Hippocampal formation (tissue), 2 donors: ENCODE measurements around the gene CYB5R4.
"Not testable (repeated sequence)": the region's sequence is repeated elsewhere in the genome, so short reads cannot be mapped to it uniquely, and the experiment has no call there.

ENCODE experiments used
- DNase-seq, 2 donors: peaks; one replicate each; lab custom pipeline; 2025; lab: John Stamatoyannopoulos, UW

Gene CYB5R4

DNA sequence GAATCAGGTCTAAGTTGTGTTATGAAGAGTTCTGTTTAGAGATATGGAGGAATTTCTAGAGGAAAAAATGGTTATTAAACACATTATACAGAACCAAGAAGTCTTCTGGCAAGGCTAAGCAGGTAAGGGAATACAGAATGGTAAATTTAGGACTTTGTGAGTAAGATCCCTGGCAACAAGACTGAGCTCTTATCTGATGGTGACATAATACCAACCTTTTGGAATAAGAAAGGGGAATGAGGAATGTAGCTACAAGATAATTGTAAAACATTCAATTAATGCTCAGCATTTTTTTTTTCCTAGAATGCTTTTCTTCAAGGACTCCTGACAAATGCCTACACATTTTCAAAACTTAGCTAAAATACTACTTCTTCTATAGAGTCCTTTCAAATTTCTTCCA is 51.8 kb downstream of the CYB5R4 start:
- DNase-seq = no peak

DNA sequence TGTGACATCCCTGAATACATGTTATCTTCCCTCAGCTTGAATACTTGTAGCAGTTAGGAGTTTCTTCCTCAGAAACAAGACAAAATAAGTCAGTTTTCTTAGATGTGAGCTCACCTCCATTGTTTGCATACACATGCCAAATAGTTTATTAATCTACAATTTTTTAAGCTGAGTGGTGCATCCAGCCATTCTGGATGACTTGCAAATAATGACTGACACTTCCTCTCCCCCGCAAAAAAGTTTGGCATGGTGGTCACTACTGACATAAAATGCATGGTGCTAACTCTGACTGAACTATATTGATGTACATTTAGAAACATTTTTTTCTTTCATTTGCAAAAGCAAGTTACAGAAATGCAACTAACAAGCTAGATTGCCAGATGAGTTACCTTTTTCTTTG is 55.5 kb downstream of the CYB5R4 start:
- no peak for DNase-seq

DNA sequence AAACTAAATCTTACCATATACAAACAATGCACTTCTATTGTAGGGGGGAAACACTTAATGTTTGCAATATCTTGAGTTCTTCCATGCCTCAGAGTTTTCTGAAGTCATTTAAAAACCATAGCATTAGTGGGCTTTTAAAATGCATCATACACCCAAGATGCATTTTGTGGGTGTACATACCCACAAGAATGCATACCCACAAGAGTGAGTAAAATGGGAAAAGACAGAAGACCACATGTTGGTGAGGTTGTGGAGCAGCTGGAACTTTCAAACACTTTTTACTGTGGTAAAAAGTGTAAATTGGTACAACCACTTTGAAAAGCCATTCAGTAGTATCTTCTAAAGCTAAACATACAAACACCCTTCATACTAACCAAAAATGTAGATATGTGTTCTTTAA is 57.5 kb downstream of the CYB5R4 start:
- DNase-seq = no peak

DNA sequence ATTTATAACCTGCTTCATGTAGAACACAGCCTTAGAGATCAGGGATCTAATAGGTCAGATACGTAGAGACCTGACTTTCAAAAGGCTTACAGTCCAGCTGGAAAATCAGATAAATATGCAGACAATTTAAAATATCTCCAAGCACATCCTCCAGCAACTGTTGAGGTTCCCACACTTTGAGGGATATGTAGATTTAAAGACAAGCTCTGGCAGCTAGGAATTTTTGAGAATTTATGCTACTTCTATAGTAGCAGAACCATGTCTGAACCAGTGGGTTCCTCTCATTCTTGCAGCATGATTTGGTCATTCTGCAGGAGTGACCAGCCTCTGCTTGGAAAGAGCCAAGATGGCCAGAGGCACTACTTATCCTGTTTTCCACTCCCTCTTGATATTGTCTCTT is 60.5 kb downstream of the CYB5R4 start:
- no peak for DNase-seq

DNA sequence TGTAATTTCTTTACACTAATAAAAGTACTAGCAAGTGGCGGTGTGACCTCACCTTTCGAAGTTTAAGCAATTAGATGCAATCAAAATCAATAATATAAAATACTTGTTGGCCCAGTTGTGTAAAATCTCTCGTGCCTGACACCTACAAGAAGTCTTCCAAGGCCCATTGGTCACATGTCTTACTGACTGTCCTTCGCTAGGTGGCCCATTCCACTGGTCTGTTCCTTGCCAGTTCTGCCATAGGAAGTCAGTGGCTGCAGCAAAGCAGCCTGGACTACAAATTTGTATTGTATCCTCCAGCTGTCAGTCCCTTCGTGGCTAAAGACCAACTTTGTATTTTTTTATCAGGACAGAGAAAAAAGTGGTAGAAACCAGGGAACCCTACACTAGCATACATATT is 61.8 kb downstream of the CYB5R4 start:
- DNase-seq = no peak

DNA sequence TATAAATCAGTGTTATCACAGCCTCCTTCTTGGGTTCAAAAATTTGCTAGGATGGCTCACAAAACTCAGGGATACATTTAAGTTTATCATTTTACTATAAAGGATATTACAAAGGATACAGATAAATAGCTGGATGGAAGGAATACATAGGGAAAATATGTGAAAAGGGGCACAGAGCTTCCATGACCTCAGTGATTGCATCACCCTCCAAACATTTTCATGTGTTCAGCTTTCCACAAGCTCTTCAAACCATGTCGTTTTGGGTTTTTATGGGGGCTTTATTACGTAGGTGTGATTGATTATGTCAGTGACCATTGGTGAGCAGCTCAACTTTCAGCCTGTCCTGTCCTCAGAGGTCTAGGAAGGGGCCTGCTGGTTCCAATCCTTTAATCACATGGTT is 68.0 kb downstream of the CYB5R4 start:
- DNase-seq = no peak

DNA sequence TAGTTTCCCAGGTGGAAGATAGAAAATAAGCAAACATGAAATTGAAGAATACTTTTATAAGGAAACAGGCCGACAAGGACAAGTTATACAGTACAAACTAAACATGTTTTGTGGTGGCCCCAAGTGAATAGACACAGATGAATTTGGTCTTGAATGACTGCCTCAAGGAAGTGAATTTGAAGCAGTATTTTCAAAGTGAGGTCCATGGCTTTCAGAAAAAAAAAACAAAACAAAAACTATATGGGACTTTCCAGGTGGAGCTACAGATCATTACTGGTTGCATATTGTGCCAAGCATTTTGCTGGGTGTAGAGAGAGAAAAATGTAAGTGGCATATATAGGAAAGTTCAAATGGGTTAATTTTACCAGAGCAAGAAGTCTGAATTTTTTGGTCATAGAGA is 68.8 kb downstream of the CYB5R4 start:
- no peak for DNase-seq

DNA sequence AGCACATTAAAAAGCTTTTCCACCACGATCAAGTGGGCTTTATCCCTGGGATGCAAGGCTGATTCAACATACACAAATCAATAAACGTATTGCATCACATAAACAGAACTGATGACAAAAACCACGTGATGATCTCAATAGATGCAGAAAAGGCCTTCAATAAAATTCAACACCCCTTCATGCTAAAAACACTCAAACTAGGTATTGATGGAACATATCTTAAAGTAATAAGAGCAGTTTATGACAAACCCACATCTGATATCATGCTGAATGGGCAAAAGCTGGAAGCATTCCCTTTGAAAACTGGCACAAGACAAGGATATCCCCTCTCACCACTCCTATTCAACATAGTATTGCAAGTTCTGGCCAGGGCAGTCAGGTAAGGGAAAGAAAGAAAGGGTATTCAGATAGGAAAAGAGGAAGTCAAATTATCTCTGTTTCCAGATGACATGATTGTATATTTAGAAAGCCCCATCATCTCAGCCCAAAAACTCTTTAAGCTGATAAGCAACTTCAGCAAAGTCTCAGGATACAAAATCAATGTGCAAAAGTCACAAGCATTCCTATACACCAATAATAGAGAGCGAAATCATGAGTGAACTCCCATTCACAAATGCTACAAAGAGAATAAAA is 86.8 kb downstream of the CYB5R4 start:
- DNase-seq = not testable (repeated sequence)

DNA sequence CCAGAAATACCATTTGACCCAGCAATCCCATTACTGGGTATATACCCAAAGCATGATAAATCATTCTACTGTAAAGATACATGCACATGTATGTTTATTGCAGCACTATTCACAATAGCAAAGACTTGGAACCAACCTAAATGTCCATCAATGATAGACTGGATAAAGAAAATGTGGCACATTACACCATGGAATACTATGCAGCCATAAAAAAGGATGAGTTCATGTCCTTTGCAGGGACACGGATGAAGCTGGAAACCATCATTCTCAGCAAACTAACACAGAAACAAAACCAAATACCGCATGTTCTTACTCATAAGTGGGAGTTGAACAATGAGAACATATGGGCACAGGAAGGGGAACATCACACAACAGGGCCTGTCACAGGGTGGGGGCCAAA is 88.5 kb downstream of the CYB5R4 start:
- not testable (repeated sequence) for DNase-seq

DNA sequence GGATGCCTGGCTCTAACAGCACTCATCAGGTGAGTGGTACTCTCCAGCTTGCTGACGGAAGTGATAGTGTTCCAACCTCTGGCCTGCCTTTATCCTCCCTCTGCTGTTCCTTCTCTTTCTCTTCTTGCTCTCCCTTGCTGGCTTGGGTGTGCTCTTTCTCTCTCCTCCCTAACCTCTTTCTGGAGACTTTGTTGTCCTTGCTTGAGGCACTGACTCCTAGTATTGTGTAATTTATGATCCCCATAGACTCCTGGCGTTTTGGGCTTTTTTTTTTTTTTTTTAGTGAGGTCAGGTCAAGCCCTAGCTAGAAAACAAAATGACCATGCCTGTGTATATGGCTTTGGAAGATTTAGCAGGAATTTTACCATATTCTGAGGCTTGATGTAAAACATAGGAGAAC is 89.4 kb downstream of the CYB5R4 start:
- no peak for DNase-seq

DNA sequence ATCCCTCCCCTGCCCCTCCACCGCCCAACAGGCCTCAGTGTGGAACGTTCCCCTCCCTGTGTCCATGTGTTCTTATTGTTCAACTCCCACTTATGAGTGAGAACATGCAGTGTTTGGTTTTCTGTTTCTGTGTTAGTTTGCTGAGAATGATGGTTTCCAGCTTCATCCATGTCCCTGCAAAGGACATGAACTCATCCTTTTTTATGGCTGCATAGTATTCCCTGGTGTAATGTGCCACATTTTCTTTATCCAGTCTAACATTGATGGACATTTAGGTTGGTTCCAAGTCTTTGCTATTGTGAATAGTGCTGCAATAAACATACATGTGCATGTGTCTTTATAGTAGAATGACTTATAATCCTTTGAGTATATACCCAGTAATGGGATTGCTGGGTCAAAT is 91.9 kb downstream of the CYB5R4 start:
- DNase-seq = not testable (repeated sequence)

DNA sequence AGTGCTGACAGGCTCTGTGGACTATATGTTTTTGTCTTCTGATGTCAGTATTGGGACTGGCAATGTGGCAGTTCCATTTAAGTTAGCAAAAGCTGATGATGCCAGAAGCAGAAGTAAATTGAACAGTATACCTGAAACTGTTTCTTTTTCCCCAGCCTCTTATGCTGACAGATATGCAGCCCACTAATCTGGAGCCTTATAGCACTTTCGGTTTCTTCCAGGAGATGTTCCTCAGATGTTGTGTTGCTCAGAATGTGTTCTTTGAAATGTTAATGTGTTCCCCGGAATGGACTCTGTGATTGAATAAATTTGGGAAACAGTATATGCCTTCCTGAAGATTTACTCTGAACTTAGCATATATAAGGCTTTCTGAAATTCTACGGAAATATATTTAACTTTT is 93.3 kb downstream of the CYB5R4 start:
- DNase-seq = no peak

DNA sequence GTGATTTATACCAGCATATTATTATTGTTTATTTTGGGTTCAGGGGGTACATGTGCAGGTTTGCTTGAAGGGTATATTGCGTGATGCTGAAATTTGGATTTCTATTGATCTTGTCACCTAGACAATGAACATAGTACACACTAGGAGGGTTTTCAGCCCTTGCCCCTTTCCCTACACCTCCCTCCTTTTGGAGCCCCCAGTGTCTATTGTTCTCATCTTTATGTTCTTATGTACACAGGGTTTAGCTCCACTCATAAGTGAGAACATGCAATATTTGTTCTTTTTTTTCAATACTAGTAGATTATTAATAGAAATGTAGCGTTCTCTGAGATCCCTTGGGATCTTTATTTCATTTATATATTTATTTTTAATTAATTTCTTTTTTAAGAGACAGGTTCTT is 94.9 kb downstream of the CYB5R4 start:
- no peak for DNase-seq

DNA sequence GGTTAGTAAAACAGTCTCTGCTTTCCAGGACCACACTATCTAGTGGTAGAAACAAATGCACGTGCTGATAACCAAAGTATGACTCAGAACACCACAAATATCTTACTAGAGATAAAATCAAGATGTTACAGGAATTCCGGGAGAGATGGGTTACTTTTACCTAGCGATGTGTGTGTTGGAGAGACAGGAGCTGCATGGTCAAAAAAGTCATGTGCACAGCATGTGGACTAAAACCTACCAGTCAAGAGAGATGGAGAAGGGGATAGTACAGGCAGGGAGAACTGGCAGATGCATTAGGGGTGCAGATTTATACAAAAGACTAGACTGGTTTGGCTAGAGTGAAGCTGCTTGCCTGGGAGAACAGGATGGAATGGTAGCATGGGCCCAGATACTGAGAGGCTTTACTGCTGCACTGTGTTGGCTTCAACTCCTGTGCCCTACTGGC is 98.8 kb downstream of the CYB5R4 start:
- no peak for DNase-seq

DNA sequence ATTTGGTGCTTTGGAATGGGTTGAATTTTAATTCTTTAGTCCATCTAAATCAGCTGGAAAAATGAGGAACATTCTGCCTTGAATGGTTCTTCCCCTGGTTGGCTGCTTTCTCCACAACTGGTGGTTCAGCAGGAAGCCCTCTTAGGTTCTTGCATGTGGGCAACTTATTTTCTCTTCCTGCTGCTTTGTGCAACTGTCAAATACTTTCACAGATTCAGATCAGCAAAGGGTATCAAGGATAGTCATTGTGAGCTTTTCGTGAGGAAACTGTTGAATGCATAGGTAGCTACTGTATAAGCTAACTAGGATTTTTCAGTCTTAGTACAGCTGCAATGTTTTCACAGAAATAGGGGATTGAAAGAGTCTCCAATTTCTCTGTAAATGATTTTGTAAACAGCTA is 101.2 kb downstream of the CYB5R4 start:
- DNase-seq = no peak

DNA sequence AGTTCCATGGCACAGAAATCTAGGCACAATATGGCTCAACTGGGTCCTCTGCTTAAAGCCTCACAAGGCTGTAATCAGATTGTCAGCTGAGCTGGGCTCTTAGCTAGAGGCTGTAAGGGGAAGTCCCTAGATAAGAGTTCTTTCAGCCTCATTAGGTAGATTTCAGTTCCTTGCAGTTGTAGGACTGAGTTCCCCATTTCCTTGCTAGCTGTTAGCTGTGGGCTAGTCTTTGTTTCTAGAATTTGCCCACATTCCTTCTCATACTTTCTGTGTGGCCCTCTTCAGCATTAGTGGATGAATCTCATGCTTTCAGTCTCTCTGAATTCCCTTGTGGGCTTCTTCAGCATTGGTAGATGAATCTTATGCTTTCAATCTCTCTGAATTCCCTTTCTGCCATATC is 103.1 kb downstream of the CYB5R4 start:
- DNase-seq = no peak

DNA sequence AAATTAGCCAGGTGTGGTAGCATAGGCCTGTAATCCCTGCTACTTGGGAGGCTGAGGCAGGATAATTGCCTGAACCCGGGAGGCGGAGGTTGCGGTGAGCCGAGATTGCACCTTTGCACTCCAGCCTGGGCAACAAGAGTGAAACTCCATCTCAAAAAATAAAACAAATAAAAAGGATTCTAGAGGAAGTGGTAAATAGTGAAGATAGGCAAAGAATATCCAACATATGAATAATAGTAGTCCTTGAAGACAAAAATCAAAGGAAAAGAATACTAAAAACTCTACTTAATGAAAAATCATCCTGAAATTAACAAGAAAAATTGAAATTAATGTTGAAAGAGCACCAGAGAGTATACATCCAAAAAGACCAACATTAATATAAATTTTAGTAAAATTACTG is 107.0 kb downstream of the CYB5R4 start:
- DNase-seq = no peak

DNA sequence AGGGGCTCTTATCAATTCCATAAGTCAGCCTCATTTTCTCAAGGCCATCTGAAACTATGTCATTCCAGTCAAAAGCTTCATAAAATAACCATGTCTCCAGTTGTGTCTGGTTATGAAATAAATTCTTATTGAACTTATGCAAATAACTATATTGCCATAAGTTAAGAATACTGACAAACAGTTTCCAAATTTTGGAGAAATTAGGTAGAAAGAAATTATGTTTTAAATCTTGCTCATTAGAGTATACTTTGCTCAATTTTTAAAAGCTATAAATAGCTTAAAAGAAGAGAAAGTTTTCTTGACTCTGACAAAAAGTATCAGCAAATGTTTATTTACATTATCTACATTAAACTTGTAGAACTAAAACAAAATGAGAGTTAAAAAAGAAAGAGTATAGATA is 111.1 kb downstream of the CYB5R4 start:
- DNase-seq = no peak

DNA sequence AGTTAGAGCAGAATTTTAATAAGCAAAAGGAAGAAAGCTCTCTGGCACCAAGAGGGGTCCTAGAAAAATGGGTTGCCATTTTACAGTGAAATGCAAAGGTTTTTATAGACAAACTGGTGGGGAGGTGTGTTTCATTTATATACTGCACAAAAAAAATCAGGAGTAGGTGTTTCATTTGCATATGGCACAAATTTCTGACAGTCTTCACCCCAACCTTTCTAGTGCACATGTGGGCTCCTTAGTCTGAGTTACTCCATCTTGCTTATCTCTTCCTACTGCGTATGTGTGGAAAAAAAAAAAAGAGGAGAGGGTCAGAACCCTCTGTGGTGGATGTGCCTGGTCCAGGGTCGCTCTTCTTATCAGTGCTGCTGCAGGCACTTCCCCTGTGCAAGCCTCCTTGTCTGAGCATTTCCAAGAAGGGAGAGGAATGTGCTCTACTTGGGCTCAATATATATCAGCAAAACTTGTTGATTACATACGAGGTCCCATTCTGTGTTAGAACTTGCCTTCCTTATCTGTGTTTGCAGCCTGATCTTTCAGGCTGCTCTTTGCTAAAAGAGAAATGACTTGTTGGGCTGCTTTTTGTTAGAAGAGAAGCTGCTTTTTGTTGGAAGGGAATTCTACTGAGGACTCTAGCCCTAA is 115.0 kb downstream of the CYB5R4 start:
- DNase-seq = no peak

DNA sequence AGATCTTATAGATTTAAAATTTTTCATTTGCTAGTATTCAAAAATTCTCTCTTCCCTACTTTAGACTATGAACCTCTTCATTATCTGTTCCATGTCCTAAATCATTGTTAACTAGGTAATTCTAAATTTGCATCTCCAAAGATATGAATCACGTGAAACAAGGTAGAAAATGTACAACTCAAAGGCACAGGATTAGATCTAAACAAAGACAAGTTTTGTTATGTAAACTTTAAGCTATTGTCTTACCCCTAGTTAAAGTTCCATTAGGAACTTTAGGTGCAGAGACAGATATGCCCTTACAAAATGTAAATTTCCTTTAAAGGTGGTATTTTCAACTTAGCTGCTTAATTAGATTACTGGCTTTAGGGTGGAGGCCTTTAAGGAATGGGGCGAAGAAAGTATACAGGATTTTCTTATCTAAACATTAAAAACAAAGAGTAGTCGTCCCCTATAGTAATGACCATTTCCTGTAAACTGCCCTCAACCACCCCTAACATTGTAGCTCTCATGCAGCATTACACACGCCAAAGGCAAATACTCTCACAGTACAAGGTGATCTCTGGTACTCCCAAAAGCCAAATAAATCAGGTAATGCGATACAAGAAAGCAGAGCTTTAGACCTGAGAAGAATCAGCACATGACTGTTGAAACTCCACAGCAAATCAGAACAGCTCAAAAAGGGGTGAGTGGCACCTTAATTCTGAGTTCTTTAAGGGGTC is 116.7 kb downstream of the CYB5R4 start:
- no peak for DNase-seq

DNA sequence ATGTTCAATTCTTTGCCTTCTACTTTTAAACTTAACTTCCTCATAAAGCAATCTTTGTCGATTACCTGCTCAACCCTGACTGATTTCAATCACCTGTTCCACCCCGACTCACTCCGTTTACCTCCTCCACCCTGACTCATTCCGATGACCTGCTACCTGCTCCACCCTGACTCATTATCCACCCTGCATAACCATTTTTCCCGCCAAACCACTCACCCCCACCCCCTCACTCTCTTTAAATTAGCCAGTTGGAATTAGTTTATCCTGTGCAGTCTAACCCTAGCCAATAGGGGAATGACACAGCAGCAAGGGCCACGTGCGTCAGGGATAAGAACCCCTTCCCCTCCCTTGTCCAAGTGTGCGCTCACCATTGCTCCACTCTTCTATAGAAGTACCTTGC is 117.4 kb downstream of the CYB5R4 start:
- DNase-seq = no peak

DNA sequence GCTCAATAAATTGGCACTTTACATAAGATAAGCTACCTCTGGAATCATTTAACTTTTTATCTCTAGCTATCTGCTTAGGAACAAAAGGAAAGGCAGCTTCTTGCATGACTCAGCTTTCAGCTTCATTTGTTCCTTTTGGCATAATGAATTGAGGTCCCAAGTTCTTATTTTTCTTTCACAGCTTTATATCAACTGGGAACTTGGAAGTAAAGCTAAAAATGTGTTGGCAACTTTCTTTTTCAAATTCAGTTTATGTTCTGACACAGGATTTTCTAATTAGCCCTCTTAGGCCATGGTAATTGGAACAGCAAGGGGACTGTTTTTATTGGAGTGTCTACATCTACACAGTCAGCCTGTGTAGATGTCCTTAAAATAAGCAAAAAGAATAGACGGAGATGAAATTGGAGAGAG is 118.8 kb downstream of the CYB5R4 start:
- no peak for DNase-seq

DNA sequence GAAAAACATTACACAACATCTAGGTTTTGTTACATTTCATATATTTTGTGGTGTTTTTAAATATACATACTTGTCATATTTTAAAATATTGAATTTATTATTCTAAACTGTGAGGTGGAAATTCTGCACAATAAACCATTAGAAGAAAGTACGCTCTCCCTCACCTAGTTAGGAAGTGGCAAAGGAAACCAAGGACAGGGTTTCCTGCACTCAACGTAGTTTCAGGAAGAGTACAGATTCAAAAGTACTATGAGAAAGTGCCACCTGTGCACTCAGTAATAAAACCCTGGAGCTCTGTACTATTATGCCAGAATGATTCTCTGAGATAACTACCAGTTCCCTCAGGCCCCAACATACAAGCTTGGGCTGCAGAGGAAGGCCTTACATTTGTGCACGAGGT is 119.5 kb downstream of the CYB5R4 start:
- no peak for DNase-seq
